ENCODE data around the gene OR1A2. TPM values are rescaled to one million over a fixed set of nuclear protein-coding genes. Genes with fewer than 3 reads are reported as not detected.
"Not testable (repeated sequence)": the region's sequence is repeated elsewhere in the genome, so short reads cannot be mapped to it uniquely, and the experiment has no call there.

OR1A2 gene
- total and polyA plus RNA-seq, 4 donors = not detected

DNA sequence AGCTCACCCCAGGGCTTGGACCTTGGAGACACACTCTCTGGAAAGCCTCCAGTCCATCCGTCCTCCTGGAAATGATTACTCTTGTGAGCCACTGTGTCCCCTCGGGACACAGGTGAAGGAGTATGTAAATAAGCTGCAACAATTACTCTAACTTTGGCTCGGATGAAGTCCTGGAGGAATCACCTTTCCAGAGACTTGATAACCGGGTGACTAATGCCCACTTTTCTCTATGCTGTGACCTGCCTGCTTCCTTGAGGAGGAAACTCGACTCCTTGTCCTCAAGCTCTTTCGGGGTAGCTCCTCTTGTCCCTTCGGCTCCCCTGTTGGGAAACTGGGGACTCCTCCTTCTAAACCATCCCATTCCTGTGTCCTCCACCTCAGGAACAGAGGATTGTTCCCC lies 10.0 kb downstream of the OR1A2 start, which contains the start of gene OR1A1:
Gene OR1A1 (plus strand): TSS at position 301 of the 400 bp plus-strand sequence. CDS start 7,954 bp downstream, outside the sequence.
- DNase-seq (no peak), ATAC-seq (ENCODE audit: insufficient read depth, low FRiP score) (no peak)
- Histone ChIP-seq H3K9me3 (ENCODE audit: control insufficient read depth in 4 of 4, insufficient read depth in 3 of 4, low read length in 3 of 4) (no peaks in the 10 kb centered on the region), H3K4me3 (no peak within 1 kb of the TSS), H3K27ac (ENCODE audit: low read depth in 1 of 2, low read length in 1 of 2) (no peak within 1 kb of the TSS), H3K4me1 (ENCODE audit: control insufficient read depth in 5 of 5, insufficient read depth in 5 of 5, low read length in 5 of 5) (no peaks in the 10 kb centered on the region), H3K27me3 (ENCODE audit: control insufficient read depth in 3 of 3, insufficient read depth in 3 of 3, low read length in 2 of 3) (no peaks in the 10 kb centered on the region), H3K36me3 (ENCODE audit: control insufficient read depth in 4 of 4, insufficient read depth in 4 of 4, low read length in 4 of 4) (no peaks in the 10 kb centered on the region), H3K9ac (ENCODE audit: insufficient read depth in 1 of 2, low read length in 2 of 2) (no peak within 1 kb of the TSS)
- TF ChIP-seq, protein P1, sequence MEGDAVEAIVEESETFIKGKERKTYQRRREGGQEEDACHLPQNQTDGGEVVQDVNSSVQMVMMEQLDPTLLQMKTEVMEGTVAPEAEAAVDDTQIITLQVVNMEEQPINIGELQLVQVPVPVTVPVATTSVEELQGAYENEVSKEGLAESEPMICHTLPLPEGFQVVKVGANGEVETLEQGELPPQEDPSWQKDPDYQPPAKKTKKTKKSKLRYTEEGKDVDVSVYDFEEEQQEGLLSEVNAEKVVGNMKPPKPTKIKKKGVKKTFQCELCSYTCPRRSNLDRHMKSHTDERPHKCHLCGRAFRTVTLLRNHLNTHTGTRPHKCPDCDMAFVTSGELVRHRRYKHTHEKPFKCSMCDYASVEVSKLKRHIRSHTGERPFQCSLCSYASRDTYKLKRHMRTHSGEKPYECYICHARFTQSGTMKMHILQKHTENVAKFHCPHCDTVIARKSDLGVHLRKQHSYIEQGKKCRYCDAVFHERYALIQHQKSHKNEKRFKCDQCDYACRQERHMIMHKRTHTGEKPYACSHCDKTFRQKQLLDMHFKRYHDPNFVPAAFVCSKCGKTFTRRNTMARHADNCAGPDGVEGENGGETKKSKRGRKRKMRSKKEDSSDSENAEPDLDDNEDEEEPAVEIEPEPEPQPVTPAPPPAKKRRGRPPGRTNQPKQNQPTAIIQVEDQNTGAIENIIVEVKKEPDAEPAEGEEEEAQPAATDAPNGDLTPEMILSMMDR (IDR thresholded peaks at IDR 0.05; ENCODE audit: control extremely low read depth, extremely low read depth) = no peak
- WGBS, 2 donors = 63 to 83% methylated on average over 7 of the region's 7 CpGs

DNA sequence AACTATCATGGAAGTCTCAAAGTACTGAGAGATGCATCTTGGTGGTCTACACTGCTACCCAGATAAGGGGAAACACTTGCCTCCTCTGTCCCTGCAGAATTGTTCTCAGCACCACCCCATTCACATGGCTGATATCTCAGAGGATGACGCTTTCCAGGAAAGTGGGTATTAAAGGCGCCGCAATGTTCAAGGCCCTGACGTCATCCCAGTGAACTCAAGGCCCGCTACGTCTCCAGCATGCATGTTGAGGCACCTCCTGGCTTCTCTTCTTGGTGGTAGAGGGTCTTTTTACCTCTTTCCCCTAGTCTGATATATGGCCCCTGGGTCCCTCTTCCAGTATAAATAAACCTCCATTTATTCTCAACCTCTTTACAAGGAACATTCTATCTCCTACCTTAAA lies 11.2 kb downstream of the OR1A2 start:
- 84 to 99% methylated on average over 6 of the region's 6 CpGs for WGBS, 2 donors
- Histone ChIP-seq H3K36me3 (ENCODE audit: control insufficient read depth in 4 of 4, insufficient read depth in 4 of 4, low read length in 4 of 4) (no peaks in the 10 kb centered on the region), H3K27me3 (ENCODE audit: control insufficient read depth in 3 of 3, insufficient read depth in 3 of 3, low read length in 2 of 3) (no peaks in the 10 kb centered on the region), H3K27ac (ENCODE audit: low read depth in 1 of 2, low read length in 1 of 2) (no peak overlapping the region), H3K4me1 (ENCODE audit: control insufficient read depth in 5 of 5, insufficient read depth in 5 of 5, low read length in 5 of 5) (no peaks in the 10 kb centered on the region), H3K4me3 (no peak overlapping the region), H3K9ac (ENCODE audit: insufficient read depth in 1 of 2, low read length in 2 of 2) (no peak overlapping the region), H3K9me3 (ENCODE audit: control insufficient read depth in 4 of 4, insufficient read depth in 3 of 4, low read length in 3 of 4) (no peaks in the 10 kb centered on the region)
- DNase-seq (no peak), ATAC-seq (ENCODE audit: insufficient read depth, low FRiP score) (no peak)
- TF ChIP-seq, protein P1 (IDR thresholded peaks at IDR 0.05; ENCODE audit: control extremely low read depth, extremely low read depth) = no peak

DNA sequence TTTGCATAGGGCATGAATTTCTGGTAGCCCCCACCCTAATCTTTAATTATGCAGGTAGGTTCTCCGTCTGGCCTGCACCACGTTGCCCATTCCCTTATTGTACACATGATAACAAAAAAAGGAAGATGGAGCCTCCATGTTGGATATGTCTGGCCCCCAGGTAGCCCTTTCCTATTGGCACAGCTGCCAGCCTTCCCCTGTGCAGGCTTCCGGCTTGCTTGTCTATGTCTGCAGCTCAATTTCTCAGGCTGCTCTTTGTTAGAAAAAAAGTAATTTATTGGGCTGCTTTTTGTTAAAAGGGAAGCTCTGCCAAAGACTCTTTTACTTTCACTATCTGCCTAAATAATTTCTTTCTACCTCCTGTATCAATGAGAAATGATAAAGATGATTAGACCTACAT lies 15.7 kb downstream of the OR1A2 start:
- no peaks in the 10 kb centered on the region for H3K4me1 ChIP-seq (ENCODE audit: control insufficient read depth in 5 of 5, insufficient read depth in 5 of 5, low read length in 5 of 5)
- DNase-seq = no peak
- WGBS, 2 donors = 69 to 73% methylated on average over 3 of the region's 3 CpGs
- no peak overlapping the region for H3K4me3 ChIP-seq
- H3K36me3 ChIP-seq (ENCODE audit: control insufficient read depth in 4 of 4, insufficient read depth in 4 of 4, low read length in 4 of 4) = no peaks in the 10 kb centered on the region
- ATAC-seq (ENCODE audit: insufficient read depth, low FRiP score) = no peak
- no peak overlapping the region for H3K9ac ChIP-seq (ENCODE audit: insufficient read depth in 1 of 2, low read length in 2 of 2)
- H3K27me3 ChIP-seq (ENCODE audit: control insufficient read depth in 3 of 3, insufficient read depth in 3 of 3, low read length in 2 of 3) = peaks cover 0 to 3% (median 0%) of the 10 kb centered on the region in 3 donors
- no peak overlapping the region for H3K27ac ChIP-seq (ENCODE audit: low read depth in 1 of 2, low read length in 1 of 2)
- TF ChIP-seq, protein P1 (IDR thresholded peaks at IDR 0.05; ENCODE audit: control extremely low read depth, extremely low read depth) = no peak
- peaks cover 0 to 9% (median 0%) of the 10 kb centered on the region in 4 donors for H3K9me3 ChIP-seq (ENCODE audit: control insufficient read depth in 4 of 4, insufficient read depth in 3 of 4, low read length in 3 of 4)

DNA sequence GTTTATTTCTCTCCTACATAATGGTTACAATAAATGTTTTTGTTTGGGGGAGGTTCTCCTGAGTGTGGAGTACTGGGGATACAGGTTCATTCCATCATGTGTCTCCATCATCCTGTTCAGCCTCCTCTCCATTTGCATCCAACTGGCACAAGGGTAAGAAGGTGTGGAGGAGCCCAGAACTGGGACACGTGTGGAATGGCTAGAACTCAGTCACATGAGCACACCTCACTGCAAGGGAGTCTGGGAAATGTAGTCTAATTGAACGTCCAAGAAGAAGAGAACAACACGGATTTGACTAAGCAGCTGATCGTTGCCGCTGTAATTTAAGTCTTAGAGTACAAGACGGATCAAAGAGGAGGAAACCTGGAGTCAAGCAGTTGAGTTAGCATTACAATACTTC lies 16.3 kb downstream of the OR1A2 start:
- WGBS, 2 donors = 63 to 69% methylated on average over 6 of the region's 6 CpGs
- ATAC-seq (ENCODE audit: insufficient read depth, low FRiP score) = no peak

DNA sequence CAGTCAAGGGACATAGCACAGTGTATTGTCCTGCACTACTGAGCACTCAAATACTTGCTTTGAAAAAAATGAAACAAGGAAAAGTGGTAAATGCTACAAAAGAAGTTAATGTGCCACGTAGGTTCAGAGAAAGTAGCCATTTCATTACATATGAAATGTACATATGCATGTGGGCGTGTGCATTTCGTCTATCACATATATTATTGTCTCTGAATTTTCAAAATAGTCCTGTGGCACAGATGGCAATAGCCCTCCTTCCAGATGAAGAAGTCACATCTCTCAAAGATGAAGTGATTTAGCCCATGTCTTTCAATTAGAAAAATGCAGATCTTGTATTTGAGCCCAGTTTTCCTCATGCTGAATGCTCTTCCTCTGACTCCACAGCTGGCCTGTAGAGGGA lies 22.7 kb downstream of the OR1A2 start:
- not testable (repeated sequence) for H3K9ac ChIP-seq (ENCODE audit: insufficient read depth in 1 of 2, low read length in 2 of 2); H3K36me3 ChIP-seq (ENCODE audit: control insufficient read depth in 4 of 4, insufficient read depth in 4 of 4, low read length in 4 of 4); H3K27me3 ChIP-seq (ENCODE audit: control insufficient read depth in 3 of 3, insufficient read depth in 3 of 3, low read length in 2 of 3); H3K4me3 ChIP-seq; H3K4me1 ChIP-seq (ENCODE audit: control insufficient read depth in 5 of 5, insufficient read depth in 5 of 5, low read length in 5 of 5); ATAC-seq (ENCODE audit: insufficient read depth, low FRiP score); H3K27ac ChIP-seq (ENCODE audit: low read depth in 1 of 2, low read length in 1 of 2); DNase-seq
- peaks cover 0 to 10% (median 0%) of the 10 kb centered on the region in 4 donors for H3K9me3 ChIP-seq (ENCODE audit: control insufficient read depth in 4 of 4, insufficient read depth in 3 of 4, low read length in 3 of 4)
- 68 to 83% methylated on average over 3 of the region's 3 CpGs for WGBS, 2 donors

More for the DNA sequence above, 16.3 kb downstream of the OR1A2 start:
- Histone ChIP-seq H3K36me3 (ENCODE audit: control insufficient read depth in 4 of 4, insufficient read depth in 4 of 4, low read length in 4 of 4) (no peaks in the 10 kb centered on the region), H3K9me3 (ENCODE audit: control insufficient read depth in 4 of 4, insufficient read depth in 3 of 4, low read length in 3 of 4) (peaks cover 0 to 10% (median 0%) of the 10 kb centered on the region in 4 donors), H3K4me1 (ENCODE audit: control insufficient read depth in 5 of 5, insufficient read depth in 5 of 5, low read length in 5 of 5) (no peaks in the 10 kb centered on the region), H3K9ac (ENCODE audit: insufficient read depth in 1 of 2, low read length in 2 of 2) (no peak overlapping the region), H3K4me3 (no peak overlapping the region), H3K27me3 (ENCODE audit: control insufficient read depth in 3 of 3, insufficient read depth in 3 of 3, low read length in 2 of 3) (peaks cover 0 to 3% (median 0%) of the 10 kb centered on the region in 3 donors), H3K27ac (ENCODE audit: low read depth in 1 of 2, low read length in 1 of 2) (no peak overlapping the region)
- DNase-seq = no peak
- TF ChIP-seq, protein P1 (IDR thresholded peaks at IDR 0.05; ENCODE audit: control extremely low read depth, extremely low read depth) = no peak

All from lung (tissue), 12 donors.